GM12878 (cell line): ENCODE results near the gene CEBPE. TPM values are rescaled to one million over a fixed set of nuclear protein-coding genes. Genes with fewer than 3 reads are reported as not detected.

Experiments
- ATAC-seq: fragments of 200-7000 bp; cut with Tn5 transposase; 3 replicates; pipeline ENCODE4 v1.9.1; 2020; ENCODE audit warnings: mild to moderate bottlenecking, moderate library complexity
- BruUV-seq: library from RNA; stranded (reverse); fragments of 400-500 nt; replicated peaks from 2 replicates; lab custom pipeline; 2021; lab: Mats Ljungman, UMichigan
- CTCF ChIA-PET: fragments of 300-600 bp; sonication (Branson Sonifier 250); formaldehyde crosslinking; extraction: SDS; loops from one replicate; lab custom pipeline; 2021; ENCODE audit warnings: inconsistent platforms; lab: Yijun Ruan, JAX
- POLR2A ChIA-PET: fragments of 350-600 bp; formaldehyde crosslinking; extraction: SDS; loops from one replicate; lab custom pipeline; 2021; ENCODE audit warnings: inconsistent platforms; lab: Charles Lee
- RAD21 ChIA-PET: fragments of 300-600 bp; sonication (Branson Sonifier 250); formaldehyde crosslinking; loops from one replicate; lab custom pipeline; 2023; ENCODE audit warnings: antibody characterized with exemption; ENCODE audit not compliant: unreplicated experiment; lab: Charles Lee
- SMC1A ChIA-PET: fragments of 300-600 bp; sonication (Branson Sonifier 250); formaldehyde crosslinking; loops from one replicate; lab custom pipeline; 2023; ENCODE audit not compliant: unreplicated experiment, uncharacterized antibody; lab: Charles Lee
- DNase-seq: peaks from one replicate; pipeline ENCODE4 v3.0.0-alpha.2; 2011; ENCODE audit warnings: low read depth, low spot score
- FAIRE-seq: peaks from 3 replicates; lab custom pipeline; 2011; peaks lifted over from hg19 to GRCh38; lab: Jason Lieb, UNC
- H2AFZ ChIP-seq: 2 replicates; pipeline ENCODE4 v1.6.0; 2011; ENCODE audit warnings: low read depth, low read length, control low read depth; ENCODE audit not compliant: control insufficient read depth
- H3K27ac ChIP-seq: 2 replicates; pipeline ENCODE4 v1.5.1; 2011; ENCODE audit warnings: control low read depth; ENCODE audit not compliant: control insufficient read depth, insufficient read depth
- H3K27me3 ChIP-seq, 2 experiments: replicated peaks in 1 of 2; 2 replicates each; pipeline versions ENCODE4 v1.6.0 to v1.6.1; 2011; ENCODE audit warnings: low read length in 1 of 2; ENCODE audit not compliant: control insufficient read depth in 2 of 2, insufficient read depth in 2 of 2
- H3K36me3 ChIP-seq, 2 experiments: 2 replicates each; pipeline ENCODE4 v1.5.1; 2011; ENCODE audit warnings: low read length in 1 of 2; ENCODE audit not compliant: control insufficient read depth in 2 of 2, insufficient read depth in 2 of 2
- H3K4me1 ChIP-seq: 2 replicates; pipeline ENCODE4 v1.6.1; 2011; ENCODE audit warnings: mild to moderate bottlenecking, low read length, moderate library complexity, mixed read lengths; ENCODE audit not compliant: control insufficient read depth, insufficient read depth
- H3K4me2 ChIP-seq: 2 replicates; pipeline ENCODE4 v1.6.0; 2011; ENCODE audit warnings: control low read depth; ENCODE audit not compliant: control insufficient read depth, insufficient read depth
- H3K4me3 ChIP-seq: fragments of 200-600 bp; sonication (generic); 2 replicates; pipeline ENCODE4 v1.5.1; 2016
- H3K79me2 ChIP-seq: 2 replicates; pipeline ENCODE4 v1.6.0; 2011; ENCODE audit warnings: low read length; ENCODE audit not compliant: control insufficient read depth, insufficient read depth
- H3K9ac ChIP-seq: 2 replicates; pipeline ENCODE4 v1.8.0; 2011; ENCODE audit warnings: low read length, control low read depth, mixed read lengths; ENCODE audit not compliant: control insufficient read depth, insufficient read depth
- H3K9me3 ChIP-seq: replicated peaks from 3 replicates; pipeline ENCODE4 v1.5.1; 2011; ENCODE audit warnings: mild to moderate bottlenecking, low read length; ENCODE audit not compliant: control insufficient read depth, insufficient read depth
- H4K20me1 ChIP-seq: 2 replicates; pipeline ENCODE4 v1.6.0; 2011; ENCODE audit not compliant: control insufficient read depth, insufficient read depth
- ASH2L ChIP-seq: fragments of 300-600, 200-600 bp; sonication (generic); IDR thresholded peaks from 2 replicates; pipeline ENCODE4 v1.6.1; 2017; ENCODE audit warnings: low read depth, mild to moderate bottlenecking, borderline replicate concordance
- CHD4 ChIP-seq: fragments of 200-600 bp; sonication (generic); IDR thresholded peaks from 2 replicates; pipeline ENCODE4 v1.6.1; 2016; ENCODE audit warnings: mild to moderate bottlenecking
- FOXK2 ChIP-seq: fragments of 450-650 bp; IDR thresholded peaks from 2 replicates; pipeline ENCODE4 v1.6.1; 2017; ENCODE audit warnings: mild to moderate bottlenecking, moderate library complexity
- NR2C2 ChIP-seq: IDR thresholded peaks from 2 replicates; pipeline ENCODE4 v1.6.1; 2011; ENCODE audit warnings: borderline replicate concordance, low read depth; ENCODE audit not compliant: control insufficient read depth, insufficient read length
- PAX5 ChIP-seq: IDR thresholded peaks from 2 replicates; pipeline ENCODE4 v1.6.1; 2011; ENCODE audit warnings: low read depth, low read length, borderline replicate concordance
- SIN3A ChIP-seq: IDR thresholded peaks from 2 replicates; pipeline ENCODE4 v1.6.1; 2012; ENCODE audit warnings: low read depth, low read length, improper control_type of control experiment
- SMC3 ChIP-seq: IDR thresholded peaks from 2 replicates; pipeline ENCODE4 v1.6.1; 2011; ENCODE audit warnings: low read length, improper control_type of control experiment, borderline replicate concordance
- YY1 ChIP-seq: IDR thresholded peaks from 2 replicates; pipeline ENCODE4 v1.6.1; 2011; ENCODE audit warnings: low read depth, mild to moderate bottlenecking, low read length
- WGBS: methylation state at CpG from one replicate; pipeline ENCODE4 v1.1.6; 2016; ENCODE audit warnings: low lambda C conversion rate; ENCODE audit not compliant: insufficient replicate concordance, insufficient coverage; ENCODE audit errors: missing lambda C conversion rate; 5-methylcytosine and 5-hydroxymethylcytosine counted together
- in situ Hi-C: fragments of 300-500 bp; cut with MboI; formaldehyde crosslinking; loops from 9 replicates; pipeline ENCODE4 v1.14.3; 2018; ENCODE audit warnings: mixed read lengths
- intact Hi-C: fragments of 100-400 bp; cut with micrococcal nuclease; formaldehyde crosslinking; loops from one replicate; pipeline ENCODE4 v1.14.2; 2022; ENCODE audit not compliant: unreplicated experiment
- polyA plus RNA-seq, 11 experiments: library from polyadenylated mRNA; depleted of rRNA in 4 of 11; unstranded in 6 of 11; stranded (reverse) in 5 of 11; fragments of >200 nt; fragmentation: Nextera tagmentation in 4 of 11; fragmentation: Illumina TruSeq in 1 of 11; extraction: Ambion mirVana in 4 of 11; extraction: Trizol in 1 of 11; gene quantifications; 1 replicate in 1 of 11; 2 replicates in 10 of 11; pipeline versions ENCODE4 v1.2.1 to v1.2.3, GENCODE V29; 2011 to 2016; ENCODE audit warnings: inconsistent platforms in 2 of 11, missing spikeins in 2 of 11, low read depth in 1 of 11
- total RNA-seq, 4 experiments: library from RNA; depleted of rRNA in 3 of 4; stranded (reverse); fragments of >200 nt in 3 of 4; fragmentation: Illumina TruSeq in 1 of 4; extraction: Trizol in 1 of 4; gene quantifications; 2 replicates each; pipeline versions ENCODE4 v1.2.1 to v1.2.3, GENCODE V29; 2013 to 2021
- TF ChIP-seq, protein P1 (sequence below): fragments of 450-650 bp; IDR thresholded peaks from 2 replicates; pipeline ENCODE4 v1.6.1; 2017; ENCODE audit warnings: antibody characterized with exemption, mild to moderate bottlenecking, moderate library complexity

Gene CEBPE
- total and polyA plus RNA-seq, 10 of the 15 experiments (the other 5 are each of a cell fraction or from before 2014, with no cell fraction given), result 0.09 to 0.45 (median 0.24) TPM; not detected in 7

- TF ChIP-seq, protein P1, sequence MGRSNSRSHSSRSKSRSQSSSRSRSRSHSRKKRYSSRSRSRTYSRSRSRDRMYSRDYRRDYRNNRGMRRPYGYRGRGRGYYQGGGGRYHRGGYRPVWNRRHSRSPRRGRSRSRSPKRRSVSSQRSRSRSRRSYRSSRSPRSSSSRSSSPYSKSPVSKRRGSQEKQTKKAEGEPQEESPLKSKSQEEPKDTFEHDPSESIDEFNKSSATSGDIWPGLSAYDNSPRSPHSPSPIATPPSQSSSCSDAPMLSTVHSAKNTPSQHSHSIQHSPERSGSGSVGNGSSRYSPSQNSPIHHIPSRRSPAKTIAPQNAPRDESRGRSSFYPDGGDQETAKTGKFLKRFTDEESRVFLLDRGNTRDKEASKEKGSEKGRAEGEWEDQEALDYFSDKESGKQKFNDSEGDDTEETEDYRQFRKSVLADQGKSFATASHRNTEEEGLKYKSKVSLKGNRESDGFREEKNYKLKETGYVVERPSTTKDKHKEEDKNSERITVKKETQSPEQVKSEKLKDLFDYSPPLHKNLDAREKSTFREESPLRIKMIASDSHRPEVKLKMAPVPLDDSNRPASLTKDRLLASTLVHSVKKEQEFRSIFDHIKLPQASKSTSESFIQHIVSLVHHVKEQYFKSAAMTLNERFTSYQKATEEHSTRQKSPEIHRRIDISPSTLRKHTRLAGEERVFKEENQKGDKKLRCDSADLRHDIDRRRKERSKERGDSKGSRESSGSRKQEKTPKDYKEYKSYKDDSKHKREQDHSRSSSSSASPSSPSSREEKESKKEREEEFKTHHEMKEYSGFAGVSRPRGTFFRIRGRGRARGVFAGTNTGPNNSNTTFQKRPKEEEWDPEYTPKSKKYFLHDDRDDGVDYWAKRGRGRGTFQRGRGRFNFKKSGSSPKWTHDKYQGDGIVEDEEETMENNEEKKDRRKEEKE, result no peak
- no peak for TF ChIP-seq SIN3A
- no peak for TF ChIP-seq PAX5
- no peak for TF ChIP-seq SMC3
- no peak for TF ChIP-seq YY1
- no peak for TF ChIP-seq FOXK2
- TF ChIP-seq ASH2L, result no peak
Measured at GRCh38 chr14:23114669-23115038, 4.4 kb downstream of the CEBPE start (continued).

- Histone ChIP-seq H3K36me3 (no peaks in the 10 kb centered on the region), H2AFZ (no peak overlapping the region), H3K9me3 (no peaks in the 10 kb centered on the region), H3K4me3 (no peak overlapping the region), H3K79me2 (no peaks in the 10 kb centered on the region), H3K4me2 (no peak overlapping the region), H3K4me1 (no peaks in the 10 kb centered on the region), H3K27ac (no peak overlapping the region), H4K20me1 (no peaks in the 10 kb centered on the region), H3K9ac (no peak overlapping the region), H3K27me3 (peaks cover 0 to 7% of the 10 kb centered on the region in 2 experiments; a peak in 3 of 4 replicates)
- no peak for DNase-seq
- TF ChIP-seq NR2C2, result no peak
- TF ChIP-seq CHD4, result no peak
- FAIRE-seq, result no peak
- no peak for ATAC-seq
- no TSS peak for BruUV-seq
- CTCF ChIA-PET, result interaction anchor here (0.9 kb wide), 1 partner anchor 38 kb away, joined by 3 read pairs; no protein-coding TSS in a partner anchor
- 51% methylated on average over 5 of the region's 5 CpGs for WGBS
- RAD21 ChIA-PET, result interaction anchor here (2.0 kb wide), 1 partner anchor 45 kb away, joined by 5 read pairs; no protein-coding TSS in a partner anchor
- POLR2A ChIA-PET, result no interaction called here
- SMC1A ChIA-PET, result no interaction called here
- in situ Hi-C loops, result no loop called here
- intact Hi-C loops, result no loop called here
Measured at GRCh38 chr14:23114120-23114458, 5.0 kb downstream of the CEBPE start.
